Measurements from ENCODE around the gene DTNA.

DTNA gene

DNA sequence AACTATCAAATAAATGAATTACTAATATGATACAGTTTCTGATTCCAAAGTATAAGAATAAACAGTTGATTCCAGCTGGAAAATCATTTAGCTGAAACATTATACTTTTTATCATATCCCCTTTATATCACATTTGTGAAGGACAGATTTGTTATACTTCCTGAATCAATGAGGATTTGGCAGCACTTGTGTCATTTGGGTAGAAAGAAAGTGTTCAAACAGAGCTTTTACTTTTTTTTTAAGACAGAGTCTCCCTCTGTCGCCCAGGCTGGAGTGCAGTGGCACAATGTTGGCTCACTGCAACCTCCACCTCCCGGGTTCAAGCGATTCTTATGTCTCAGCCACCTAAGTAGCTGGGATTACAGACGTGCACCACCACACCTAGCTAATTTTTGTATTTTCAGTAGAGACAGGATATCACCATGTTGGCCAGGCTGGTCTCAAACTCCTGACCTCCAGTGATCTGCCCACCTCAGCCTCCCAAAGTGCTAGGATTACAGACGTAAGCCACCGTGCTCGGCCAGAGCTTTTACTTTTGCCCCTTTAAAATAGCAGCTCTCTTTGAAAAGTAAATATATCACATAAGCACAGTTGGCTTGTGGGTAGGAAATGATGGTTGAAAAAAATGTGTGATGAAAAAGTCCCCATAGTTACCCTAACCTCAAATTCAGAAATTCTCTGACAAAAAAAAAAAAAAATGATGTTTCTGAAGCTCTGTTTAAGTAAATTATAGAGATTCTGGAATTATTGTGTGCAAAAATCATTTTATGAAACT, 95.2 kb downstream of the DTNA start:
- no peak for DNase-seq (ENCODE audit: low read depth in 2 of 3, low spot score in 2 of 3)

DNA sequence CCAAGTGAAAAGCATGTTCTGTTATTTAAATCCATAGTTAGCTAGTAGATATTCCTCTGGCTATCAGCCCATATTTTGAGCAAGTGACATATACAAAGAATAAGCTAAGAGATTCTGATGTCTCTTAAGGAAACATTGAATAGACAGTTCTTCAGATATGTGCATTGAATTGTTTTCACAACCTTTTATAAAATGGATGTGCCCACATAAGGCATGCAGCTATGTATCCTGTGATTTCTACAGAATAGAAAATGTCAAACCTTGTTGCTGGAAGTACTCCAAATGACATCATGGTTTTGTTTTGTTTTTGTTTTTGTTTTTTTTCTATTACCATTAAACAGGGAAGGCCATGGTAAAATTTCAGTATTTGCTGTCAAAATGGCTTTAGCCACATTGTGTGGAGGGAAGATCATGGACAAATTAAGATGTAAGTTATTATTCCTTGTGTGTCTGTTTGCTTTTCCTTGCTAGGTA, 95.8 kb downstream of the DTNA start:
- DNase-seq (ENCODE audit: low read depth in 2 of 3, low spot score in 2 of 3): no peak

DNA sequence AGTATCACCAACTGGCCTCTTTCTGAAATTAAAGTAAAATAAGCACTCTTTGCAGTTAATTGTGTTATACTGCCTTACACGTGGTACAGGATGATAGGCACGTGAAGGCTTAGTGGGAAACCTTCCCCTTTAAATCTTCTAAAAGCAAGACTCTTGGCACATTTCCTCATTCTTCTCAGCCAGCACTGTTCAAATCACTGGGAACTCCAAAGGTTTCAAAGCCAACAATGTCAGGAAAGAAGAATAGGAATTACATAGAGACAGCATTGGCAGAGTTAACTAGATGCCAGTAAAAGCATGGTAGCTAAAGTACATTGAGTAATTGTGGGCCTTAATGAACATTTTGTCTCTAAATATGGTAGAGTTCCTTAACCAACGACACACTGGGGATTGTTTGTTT, 96.4 kb downstream of the DTNA start:
- no peak for DNase-seq (ENCODE audit: low read depth in 2 of 3, low spot score in 2 of 3)

DNA sequence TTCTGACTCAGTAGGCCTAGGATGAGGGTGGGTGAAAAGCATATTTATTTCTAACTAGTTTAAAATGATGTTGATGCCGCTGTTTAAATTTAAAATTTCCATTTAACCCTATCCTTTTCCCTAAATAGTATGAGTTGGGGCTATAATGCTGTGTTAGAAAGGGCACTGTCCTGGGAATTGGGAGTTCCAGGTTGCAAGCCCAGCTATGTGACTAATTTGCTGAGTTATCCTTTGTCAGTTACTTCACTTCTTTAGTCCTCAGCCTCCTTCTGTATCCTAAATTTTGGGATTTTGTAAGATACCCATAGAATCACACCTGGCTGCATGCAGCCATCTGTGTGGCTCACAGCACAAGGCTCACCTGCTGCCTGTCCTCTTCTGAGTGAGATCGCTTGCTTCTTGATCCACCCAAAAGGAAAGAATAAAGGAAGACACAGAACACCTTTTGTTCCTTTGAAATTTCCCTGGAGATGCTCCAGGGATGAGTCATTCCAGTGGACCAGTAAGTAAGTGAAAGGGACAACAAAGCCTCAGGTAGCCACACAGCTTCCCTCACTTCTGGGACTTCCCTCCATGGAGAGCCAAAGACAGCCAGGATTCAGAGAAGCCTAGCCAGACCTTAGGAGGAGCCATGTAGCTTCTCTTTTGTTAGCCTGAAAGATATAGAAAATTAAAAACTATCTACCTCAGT, 97.2 kb downstream of the DTNA start:
- no peak for DNase-seq (ENCODE audit: low read depth in 2 of 3, low spot score in 2 of 3)

DNA sequence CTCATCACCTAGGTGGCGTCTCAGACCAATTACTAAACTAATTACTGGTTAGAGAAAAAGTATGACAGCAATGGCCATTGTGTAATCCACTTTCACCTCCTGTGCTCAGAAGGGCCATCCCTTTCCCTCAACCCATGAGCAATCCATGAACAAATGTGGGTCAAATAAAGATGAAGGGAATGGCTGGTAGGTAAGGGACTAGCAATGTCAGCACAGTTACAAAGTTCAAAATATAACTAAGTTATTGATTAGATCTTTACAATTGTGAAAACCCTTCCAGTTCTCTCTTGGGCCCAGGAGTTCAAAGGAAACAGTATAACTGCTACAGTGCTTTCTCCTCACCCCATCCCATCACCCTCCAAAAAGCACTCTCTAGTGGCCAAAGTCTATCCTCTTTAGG, 98.3 kb downstream of the DTNA start:
- no peak for DNase-seq (ENCODE audit: low read depth in 2 of 3, low spot score in 2 of 3)

DNA sequence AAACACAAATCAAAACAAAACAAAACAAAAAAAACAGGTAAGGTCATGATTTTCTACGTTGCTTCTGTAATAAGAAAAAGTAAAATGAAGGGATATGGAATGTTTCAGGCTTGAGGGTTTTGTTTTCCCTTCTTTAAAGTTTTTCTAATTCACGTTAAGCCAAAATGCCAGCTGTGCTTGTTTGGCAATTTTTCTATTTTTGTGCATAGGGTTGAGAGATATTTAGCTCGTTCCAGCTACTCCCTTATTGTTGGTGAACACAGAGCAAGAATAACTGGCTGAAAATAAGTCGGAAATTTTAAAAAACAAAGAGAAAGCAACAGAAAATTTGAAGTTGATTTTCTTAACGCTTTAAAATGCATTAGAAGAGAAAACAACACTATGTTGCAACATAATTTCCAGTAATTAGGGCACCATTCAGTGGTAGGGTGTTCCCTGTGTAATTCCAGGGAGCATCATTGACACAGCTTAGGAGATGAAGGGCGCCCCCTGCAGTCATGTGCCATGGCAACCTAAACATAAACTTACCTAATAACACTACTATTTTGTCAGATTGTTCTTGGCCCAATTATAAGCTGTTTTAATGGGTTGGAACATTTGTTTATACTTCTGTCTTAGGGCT, 99.5 kb downstream of the DTNA start:
- no peak for DNase-seq (ENCODE audit: low read depth in 2 of 3, low spot score in 2 of 3)

DNA sequence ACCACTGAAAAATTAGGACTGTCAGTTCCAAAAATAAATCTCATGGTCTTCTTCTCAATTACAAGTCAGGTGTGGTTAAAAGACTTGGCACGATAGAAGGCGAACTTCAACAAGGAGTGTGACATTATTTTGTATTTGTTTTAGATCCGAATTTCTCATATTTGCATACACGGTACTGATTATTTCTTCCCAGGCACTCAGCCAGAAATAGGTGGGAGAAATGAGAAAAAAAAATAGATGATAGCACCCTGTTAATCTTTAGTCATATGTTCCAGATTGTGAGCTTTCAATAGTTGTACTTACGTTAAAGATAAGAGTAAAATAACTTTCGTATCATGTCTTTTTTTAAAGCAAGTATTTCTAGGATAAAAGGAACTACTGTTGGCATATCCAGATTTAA, 106.1 kb downstream of the DTNA start:
- no peak for DNase-seq (ENCODE audit: low read depth in 2 of 3, low spot score in 2 of 3)

DNA sequence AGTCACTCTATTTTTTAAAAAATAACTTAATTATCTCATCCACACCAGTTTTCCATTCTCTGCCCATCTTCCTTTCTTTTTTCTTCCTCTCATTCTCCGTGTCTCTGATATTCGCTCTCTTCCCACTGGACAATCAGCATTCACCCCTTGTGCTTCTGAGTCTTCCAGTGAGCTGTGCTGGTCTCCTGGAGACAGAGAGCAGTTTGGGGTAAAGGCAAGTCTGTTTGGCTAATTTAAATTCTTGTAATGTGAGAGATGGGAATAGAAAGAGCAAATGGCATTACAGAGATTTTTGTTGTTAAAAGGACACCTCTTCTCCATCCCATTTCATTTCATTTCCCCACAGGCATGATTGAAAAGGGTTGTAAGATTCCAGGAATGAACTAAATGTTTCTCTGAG, 107.5 kb downstream of the DTNA start:
- DNase-seq (ENCODE audit: low read depth in 2 of 3, low spot score in 2 of 3): no peak

DNA sequence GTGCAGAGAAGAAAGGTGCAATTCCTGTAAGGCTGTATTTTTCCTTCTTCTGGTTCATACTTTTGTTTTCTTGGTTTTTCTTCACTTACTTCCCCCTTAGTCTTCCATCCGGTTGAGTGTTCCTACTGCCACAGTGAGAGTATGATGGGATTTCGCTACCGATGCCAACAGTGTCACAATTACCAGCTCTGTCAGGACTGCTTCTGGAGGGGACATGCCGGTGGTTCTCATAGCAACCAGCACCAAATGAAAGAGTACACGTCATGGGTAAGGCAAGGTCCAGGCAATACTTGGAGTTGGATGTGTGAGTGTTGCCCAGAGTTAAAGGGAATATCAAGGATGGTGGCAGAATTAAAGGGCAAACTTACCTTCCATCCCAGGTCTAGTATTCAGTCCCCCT, 108.0 kb downstream of the DTNA start:
- no peak for DNase-seq (ENCODE audit: low read depth in 2 of 3, low spot score in 2 of 3)

DNA sequence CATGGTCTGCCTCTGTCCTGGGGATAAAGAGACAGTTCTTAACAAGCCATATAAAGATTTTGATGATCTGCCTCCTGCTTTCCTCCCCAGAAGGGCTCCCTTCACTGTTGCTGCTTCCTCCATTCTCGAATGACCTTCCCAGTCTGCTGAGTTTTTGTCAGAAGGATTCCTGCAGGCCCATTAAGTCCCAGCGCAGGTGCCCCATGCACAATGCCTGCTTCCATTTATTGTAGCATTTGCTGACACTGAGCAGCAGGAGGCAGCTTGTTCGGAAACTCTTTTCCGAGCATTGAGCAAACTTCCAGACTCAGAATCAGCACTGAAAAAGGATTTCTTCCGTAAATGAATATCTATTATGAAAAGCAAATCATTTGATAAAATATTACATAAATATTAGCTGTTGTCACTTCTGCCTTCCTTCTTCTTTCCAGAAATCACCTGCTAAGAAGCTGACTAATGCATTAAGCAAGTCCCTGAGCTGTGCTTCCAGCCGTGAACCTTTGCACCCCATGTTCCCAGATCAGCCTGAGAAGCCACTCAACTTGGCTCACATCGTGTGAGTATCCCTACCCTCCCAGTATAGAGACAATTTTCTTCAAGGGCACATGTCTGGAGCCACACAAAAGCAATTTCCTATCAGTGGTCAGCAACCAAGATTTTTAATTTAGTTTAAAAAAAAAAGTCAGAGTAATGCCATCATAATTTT, 110.4 kb downstream of the DTNA start:
- no peak for DNase-seq (ENCODE audit: low read depth in 2 of 3, low spot score in 2 of 3)

DNA sequence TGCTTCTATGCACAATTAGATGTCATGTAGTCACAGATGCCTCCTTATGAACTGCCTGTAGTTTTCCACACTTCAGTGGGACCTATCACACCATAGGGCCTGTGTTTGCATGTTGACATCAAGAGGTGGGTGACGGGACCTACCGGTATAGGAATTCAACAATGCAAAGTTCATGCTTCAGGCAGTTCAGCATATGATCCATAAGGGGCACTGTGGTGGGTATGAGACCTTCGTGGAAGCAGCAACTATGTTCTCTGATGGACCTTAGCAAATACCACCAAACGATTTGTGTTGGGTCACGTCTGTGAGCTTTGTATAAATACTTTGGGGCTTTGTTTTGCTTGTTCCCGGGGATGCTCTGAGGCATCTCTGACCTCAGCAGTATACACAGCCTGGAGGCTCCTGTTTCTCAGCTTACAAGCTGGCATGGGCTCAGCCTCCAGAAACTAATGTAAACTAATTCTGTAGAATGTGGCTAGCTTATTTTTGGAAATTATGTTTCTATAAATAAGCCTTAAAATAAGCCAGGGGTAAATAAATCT, 111.6 kb downstream of the DTNA start:
- DNase-seq (ENCODE audit: low read depth in 2 of 3, low spot score in 2 of 3): no peak

DNA sequence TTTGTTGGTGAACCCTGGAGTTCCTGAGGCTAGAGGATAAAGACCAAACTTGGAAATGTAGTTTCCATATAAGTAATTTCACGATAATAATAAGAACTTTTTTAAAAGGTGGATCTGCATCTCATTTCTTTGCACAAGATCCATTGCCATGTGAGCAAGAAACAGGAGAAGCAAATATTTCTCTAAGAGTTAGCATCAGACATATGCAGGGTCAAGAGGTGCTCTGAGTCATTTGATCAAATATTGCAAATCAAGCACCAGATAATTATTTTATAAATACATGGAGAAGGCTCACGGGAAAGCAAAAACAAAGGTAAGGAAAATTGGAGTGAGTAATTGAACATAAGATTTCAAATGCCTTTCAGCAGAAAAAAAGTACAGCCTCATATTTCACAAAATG, 118.0 kb downstream of the DTNA start:
- no peak for DNase-seq (ENCODE audit: low read depth in 2 of 3, low spot score in 2 of 3)

DNA sequence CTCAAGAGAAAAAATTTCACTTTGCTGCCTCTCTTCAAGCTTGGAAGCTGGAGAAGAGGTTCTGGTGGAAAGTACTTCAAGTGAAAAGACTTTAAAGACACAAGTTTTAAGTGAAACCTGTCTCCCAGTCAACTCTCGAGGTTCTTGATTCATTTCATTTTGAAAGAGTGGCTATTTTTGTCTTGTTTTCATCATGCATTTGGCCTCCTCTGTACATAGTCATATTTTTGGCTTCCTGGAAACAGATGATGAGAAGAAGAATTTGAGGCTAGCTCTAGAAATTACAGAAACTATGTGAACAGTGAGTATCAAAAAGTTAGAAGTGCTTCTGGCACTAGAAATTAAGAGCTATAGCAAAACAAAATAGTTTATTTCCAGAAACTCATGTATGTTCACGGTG, 124.8 kb downstream of the DTNA start:
- no peak for DNase-seq (ENCODE audit: low read depth in 2 of 3, low spot score in 2 of 3)

DNA sequence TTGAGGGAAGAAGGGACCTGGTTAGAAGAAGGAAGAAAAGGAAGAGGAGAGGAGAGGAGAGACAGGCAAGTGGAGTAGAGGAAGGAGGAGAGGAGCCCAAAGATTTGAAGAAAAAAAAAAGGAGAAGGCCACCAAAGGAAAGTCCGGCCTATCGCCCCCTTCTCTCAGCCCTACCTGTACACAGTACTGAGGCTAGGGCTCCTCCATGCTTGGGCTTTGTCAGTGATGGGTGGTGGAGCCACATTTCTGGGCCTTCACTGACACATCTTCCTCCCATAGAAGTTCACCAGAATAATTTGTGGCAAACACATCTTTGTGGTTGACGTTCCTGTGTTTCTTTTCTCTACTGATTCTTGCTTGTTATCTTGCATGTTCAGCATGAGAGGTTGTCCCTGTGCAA, 125.4 kb downstream of the DTNA start:
- no peak for DNase-seq (ENCODE audit: low read depth in 2 of 3, low spot score in 2 of 3)

DNA sequence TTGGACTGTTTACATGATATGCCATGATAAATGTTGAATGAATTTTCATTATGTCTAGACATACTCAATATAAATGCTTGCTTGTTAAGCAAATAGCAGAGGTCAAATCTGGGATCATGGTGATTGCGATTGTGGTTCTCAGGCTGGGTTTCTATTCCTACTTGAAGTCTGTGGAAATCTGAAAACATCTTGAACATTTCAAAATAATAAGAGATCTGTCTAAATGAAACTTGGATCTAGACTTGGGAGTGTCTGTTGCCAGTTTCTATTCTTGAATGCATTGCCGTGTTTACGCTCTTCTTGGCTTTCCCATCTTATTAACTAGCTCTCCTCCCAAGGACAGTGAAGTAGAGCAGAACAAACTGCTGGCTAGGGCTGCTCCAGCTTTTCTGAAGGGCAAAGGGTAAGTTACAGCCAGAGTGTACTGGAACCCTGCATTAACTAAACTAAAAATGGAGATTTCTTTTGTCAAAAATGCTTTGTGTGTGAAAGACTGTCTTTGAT, 127.7 kb downstream of the DTNA start:
- no peak for DNase-seq (ENCODE audit: low read depth in 2 of 3, low spot score in 2 of 3)

DNA sequence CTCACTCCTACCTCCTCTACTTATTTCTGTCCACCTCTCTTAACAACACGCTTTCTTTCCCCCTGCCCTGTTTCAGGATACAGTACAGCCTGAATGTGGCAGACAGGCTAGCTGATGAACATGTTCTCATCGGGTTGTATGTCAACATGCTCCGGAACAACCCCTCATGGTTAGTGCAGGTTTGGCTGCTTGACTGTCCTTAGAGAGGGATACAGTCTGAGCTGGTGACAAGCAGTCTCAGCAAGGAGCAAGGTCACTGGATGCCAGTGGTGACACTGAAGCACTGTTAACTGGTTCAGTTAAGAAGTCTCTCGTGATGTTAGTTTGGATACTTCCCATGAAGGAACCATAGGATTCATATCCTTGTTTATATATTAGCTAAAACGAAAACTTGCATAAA, 128.6 kb downstream of the DTNA start:
- no peak for DNase-seq (ENCODE audit: low read depth in 2 of 3, low spot score in 2 of 3)

DNA sequence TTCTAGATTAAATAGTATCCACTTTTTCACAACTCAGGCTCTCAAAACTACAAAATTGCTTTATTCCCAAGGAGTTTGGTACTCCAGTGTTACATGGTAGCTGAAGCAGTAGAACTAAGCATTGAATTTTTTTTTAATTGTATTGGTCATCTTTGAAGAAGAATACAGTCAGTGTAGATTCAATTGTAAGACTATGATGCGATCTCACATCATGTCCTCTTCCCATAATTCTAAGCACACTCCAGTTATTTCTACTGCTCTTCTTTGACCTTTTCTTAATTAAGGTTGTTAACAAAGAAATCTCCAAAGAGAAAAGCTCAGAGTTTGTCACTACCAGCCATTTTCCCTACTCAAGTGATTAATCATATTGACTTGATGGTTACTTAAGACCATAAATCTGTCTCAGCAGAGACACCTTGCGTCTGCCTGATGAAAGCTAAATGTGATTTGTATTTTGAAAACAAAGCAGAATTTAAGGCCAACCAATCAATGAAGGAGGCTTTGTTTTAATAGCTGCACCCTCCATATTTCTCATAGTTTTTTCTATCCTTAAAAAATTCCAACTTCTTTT, 130.2 kb downstream of the DTNA start:
- no peak for DNase-seq (ENCODE audit: low read depth in 2 of 3, low spot score in 2 of 3)

DNA sequence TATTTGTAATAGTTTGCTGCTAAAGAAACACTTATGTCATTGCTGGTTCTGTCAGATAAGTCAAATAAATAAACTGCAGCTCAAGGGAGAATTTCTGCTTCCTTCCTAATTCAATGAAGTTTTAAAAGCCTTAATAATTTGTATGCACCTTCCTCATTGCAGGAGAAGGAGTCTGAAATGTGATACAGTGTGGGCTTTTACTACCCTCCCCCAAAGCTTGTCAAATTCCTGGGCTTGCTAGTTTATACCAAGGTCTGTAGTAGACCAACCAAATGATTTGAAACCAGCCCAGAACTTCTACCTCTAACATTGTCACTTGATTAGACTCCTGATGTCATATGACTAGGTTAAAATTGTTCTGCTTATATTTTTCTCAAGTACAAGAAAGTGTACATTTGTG, 131.8 kb downstream of the DTNA start:
- DNase-seq (ENCODE audit: low read depth in 2 of 3, low spot score in 2 of 3): no peak

DNA sequence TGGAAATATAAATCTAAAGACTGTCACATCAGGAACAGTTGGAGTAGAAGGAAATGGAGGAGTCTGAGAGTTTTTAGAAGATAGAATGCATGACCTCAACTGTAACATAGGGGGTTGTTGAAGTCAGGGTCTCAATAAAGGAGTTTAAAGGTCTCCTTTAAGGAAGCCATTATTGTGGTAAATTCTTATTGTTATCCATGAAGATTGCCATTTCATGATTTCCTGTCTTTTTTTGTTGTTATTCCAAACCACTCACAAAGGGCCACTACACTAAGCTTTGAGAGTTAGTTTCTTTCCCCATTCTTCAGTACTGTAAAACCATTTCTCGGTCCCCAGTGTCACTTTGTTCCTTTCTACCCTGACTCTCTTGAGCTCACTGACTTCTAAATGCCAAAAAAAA, 134.0 kb downstream of the DTNA start:
- no peak for DNase-seq (ENCODE audit: low read depth in 2 of 3, low spot score in 2 of 3)

DNA sequence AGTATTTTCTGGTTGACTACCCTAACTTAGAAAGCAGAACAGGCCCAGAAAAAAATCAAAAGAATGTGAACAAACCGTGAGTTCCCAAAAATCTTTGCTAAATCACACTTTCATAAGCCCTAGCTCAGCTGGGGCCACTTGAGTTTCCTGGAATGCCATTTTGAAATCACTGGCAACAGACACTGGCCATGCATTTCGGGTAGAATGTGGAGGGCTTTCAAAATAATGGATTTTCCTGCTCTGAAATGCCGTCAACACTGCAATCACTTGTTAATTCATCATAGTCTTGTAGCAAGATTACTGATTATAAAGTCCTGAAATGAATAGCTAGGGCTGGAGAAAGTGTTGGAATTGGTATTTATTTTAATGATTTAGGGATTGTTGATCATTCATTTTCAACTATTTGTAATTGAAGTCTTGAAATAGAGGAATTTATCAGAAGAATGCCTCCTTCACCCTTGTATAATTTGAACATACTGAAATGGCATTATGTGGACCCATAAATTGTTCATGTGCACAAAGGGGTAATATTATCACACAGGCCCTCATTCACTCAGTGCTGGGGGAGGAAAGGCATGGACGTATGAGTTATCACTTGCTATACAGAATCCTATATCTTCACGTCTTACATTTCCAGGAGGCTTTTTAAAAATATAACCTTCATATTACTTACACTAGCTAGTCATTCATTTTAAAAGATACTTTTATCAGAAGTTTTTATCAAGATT, 134.8 kb downstream of the DTNA start:
- DNase-seq (ENCODE audit: low read depth in 2 of 3, low spot score in 2 of 3): no peak

Measured in activated CD8-positive, alpha-beta memory T cell treated with anti-CD3 and anti-CD28 coated beads for 48 hours (primary cell).